Astrocyte of the spinal cord (primary cell): ENCODE measurements around the gene STK11IP.

ENCODE experiments used
- DNase-seq: peaks from one replicate; pipeline ENCODE4 v3.0.0; 2011; ENCODE audit warnings: low read depth, low spot score
- H3K4me3 ChIP-seq: 2 replicates; pipeline ENCODE4 v1.5.1; 2011; ENCODE audit warnings: low read depth, mild to moderate bottlenecking, low read length, moderate library complexity
- CTCF ChIP-seq: IDR thresholded peaks from 2 replicates; pipeline ENCODE4 v1.5.1; 2012; ENCODE audit warnings: low read depth, mild to moderate bottlenecking, low read length, inconsistent platforms
- in situ Hi-C: cut with HindIII; loops from 2 replicates; pipeline ENCODE4 v1.10.0; 2017; ENCODE audit warnings: low sequenced_read_pairs

The STK11IP gene

GRCh38 chr2:219597552-219598307 is at the start of gene STK11IP:
TSS of gene STK11IP (plus strand) at chr2:219597857. CDS start at chr2:219598120, 263 bp downstream.
- in situ Hi-C loops: no loop called here
- peak; percentile 98 for DNase-seq

GRCh38 chr2:219548990-219549389 is 48.7 kb upstream of the STK11IP start:
- no peak overlapping the region for H3K4me3 ChIP-seq
- in situ Hi-C loops: no loop called here
- no peak for DNase-seq
- no peak for TF ChIP-seq CTCF

More at GRCh38 chr2:219597552-219598307, at the start of gene STK11IP:
- peak within 1 kb of the TSS; percentile 76 for H3K4me3 ChIP-seq
- no peak for TF ChIP-seq CTCF

DNA sequence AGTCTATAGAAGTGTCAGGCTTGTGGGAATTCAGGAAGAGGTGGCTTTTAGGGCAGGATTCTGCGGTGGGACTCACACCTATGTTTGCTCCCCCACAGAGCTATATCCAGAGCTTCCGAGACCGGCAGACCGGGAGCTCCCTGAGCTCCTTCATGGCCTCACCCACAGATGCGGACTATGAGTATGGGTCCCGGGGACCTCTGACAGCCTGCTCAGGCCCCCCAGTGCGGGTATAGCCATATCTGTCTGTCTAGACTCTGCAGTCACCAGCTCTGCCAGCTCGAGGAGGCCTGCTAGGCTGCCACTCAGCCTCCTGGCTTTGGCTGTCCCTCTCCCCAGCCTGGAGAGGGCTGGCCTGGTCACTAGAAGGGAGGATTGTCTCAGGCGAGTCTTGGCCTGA is 48.0 kb upstream of the STK11IP start:
- in situ Hi-C loops: no loop called here
- H3K4me3 ChIP-seq: no peak overlapping the region
- no peak for DNase-seq
- TF ChIP-seq CTCF: no peak

GRCh38 chr2:219551441-219552381 is 45.9 kb upstream of the STK11IP start:
- TF ChIP-seq CTCF: peak; percentile 12
- peak; percentile 23 for DNase-seq
- in situ Hi-C loops: no loop called here
- peak overlapping the region; percentile 44 for H3K4me3 ChIP-seq

DNA sequence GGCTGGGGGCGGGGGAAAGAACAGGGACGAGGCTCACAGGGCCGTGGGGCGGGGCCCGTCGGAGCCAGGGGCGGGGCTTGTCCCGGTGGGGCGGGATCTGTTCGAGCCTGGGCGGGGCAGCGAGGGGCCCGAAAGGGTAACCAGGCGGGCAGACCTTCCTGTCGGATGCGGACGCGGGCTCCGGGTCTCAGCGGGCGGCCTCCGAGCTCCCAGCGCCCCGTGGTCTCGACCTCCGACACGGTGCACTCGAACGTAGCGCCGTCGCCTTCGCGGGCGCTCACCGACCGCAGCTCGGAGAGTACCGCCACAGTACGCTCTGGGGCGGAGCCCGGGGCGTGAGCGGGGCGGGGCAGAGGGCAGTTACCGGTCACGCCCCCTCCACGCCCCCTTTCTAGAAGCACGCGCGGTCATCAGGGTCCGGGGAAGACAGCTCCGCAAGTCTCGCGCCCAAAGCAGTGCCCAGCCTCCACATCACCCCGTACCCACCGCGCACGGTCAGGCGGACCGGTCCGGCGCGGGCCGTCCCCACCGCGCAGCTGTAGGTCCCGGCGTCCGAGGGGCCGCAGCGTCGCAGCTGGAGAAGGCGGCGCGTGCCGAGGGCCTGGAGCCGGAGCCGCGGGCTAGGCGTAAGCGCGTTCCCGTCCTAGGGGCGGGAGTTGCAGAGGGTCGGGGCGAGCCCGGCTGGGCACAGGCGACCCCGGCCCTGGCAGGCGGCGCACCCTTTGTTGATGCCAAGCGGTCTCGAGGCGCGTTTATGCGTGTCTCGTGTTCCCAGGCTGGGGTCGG is 45.1 kb upstream of the STK11IP start:
- TF ChIP-seq CTCF: no peak
- DNase-seq: peak; percentile 78
- H3K4me3 ChIP-seq: peak overlapping the region; percentile 44
- in situ Hi-C loops: no loop called here

- peak overlapping the region; percentile 7 for H3K4me3 ChIP-seq
- DNase-seq: no peak
- in situ Hi-C loops: no loop called here
- no peak for TF ChIP-seq CTCF
These were observed 44.6 kb upstream of the STK11IP start for GRCh38 chr2:219553168-219553417.
